Naive thymus-derived CD4-positive, alpha-beta T cell (primary cell): ENCODE data around the gene C6orf132. TPM values are rescaled to one million over a fixed set of nuclear protein-coding genes. Genes with fewer than 3 reads are reported as not detected.

ENCODE experiments used
- polyA plus RNA-seq, 2 donors: library from polyadenylated mRNA; unstranded; fragments of 300-500 nt; fragmentation: Illumina TruSeq; gene quantifications; one replicate each; pipeline ENCODE4 v1.2.3, GENCODE V29; 2021
- total RNA-seq, 6 experiments: library from RNA in 5 of 6; stranded (reverse) in 5 of 6; gene quantifications; 1 replicate in 5 of 6; 2 replicates in 1 of 6; pipeline ENCODE4 v1.2.3 and lab custom pipeline; 2021 to 2026

Gene C6orf132
- total and polyA plus RNA-seq, 7 experiments from 2014 or later: 0.07 TPM; not detected in 6

Other genes with a start within 250 kb of the C6orf132 start
- 1 to 10 TPM; 1.8 to 6.0 (median 3.1) TPM for gene USP49, start 247.2 kb downstream of the C6orf132 start, total RNA-seq
- under 1 TPM; 0.44 to 0.61 TPM for gene USP49, start 247.2 kb downstream of the C6orf132 start, polyA plus RNA-seq
- 10 to 100 TPM in 1 of 5 experiments, 1 to 10 TPM in 4; 4.5 to 21.7 (median 9.4) TPM for gene MED20, start 221.5 kb downstream of the C6orf132 start, total RNA-seq
- gene MED20, start 221.5 kb downstream of the C6orf132 start, polyA plus RNA-seq: 1 to 10 TPM; 4.2 to 4.7 TPM
- 10 to 100 TPM in 1 of 5 experiments, 1 to 10 TPM in 4; 3.9 to 35.7 (median 8.1) TPM for gene BYSL, start 221.1 kb downstream of the C6orf132 start, total RNA-seq
- 1 to 10 TPM; 4.4 to 6.6 TPM for gene BYSL, start 221.1 kb downstream of the C6orf132 start, polyA plus RNA-seq
- 100 to 1,000 TPM; 285 to 433 (median 313) TPM for gene CCND3, start 200.8 kb downstream of the C6orf132 start, total RNA-seq
- 100 to 1,000 TPM; 474 to 764 TPM for gene CCND3, start 200.8 kb downstream of the C6orf132 start, polyA plus RNA-seq
- gene TAF8, start 92.1 kb downstream of the C6orf132 start, total RNA-seq: 10 to 100 TPM; 41.6 to 58.2 (median 50.8) TPM
- 10 to 100 TPM; 23.3 to 24.6 TPM for gene TAF8, start 92.1 kb downstream of the C6orf132 start, polyA plus RNA-seq
- not detected for gene GUCA1A, start 30.7 kb upstream of the C6orf132 start, total RNA-seq
- not detected for gene GUCA1A, start 30.7 kb upstream of the C6orf132 start, polyA plus RNA-seq
- 1 to 10 TPM; 1.0 to 6.9 (median 4.9) TPM for gene GUCA1B, start 52.3 kb upstream of the C6orf132 start, total RNA-seq
- under 1 TPM in 1 of 2 donors, not detected in 1; 0.28 TPM for gene GUCA1B, start 52.3 kb upstream of the C6orf132 start, polyA plus RNA-seq
- gene MRPS10, start 75.2 kb upstream of the C6orf132 start, total RNA-seq: 10 to 100 TPM; 17.0 to 30.3 (median 25.3) TPM
- gene MRPS10, start 75.2 kb upstream of the C6orf132 start, polyA plus RNA-seq: 10 to 100 TPM; 41.0 to 60.9 TPM